ENCODE results near the gene ABCC6. TPM values are rescaled to one million over a fixed set of nuclear protein-coding genes. Genes with fewer than 3 reads are reported as not detected.
"Not testable (repeated sequence)": the region's sequence is repeated elsewhere in the genome, so short reads cannot be mapped to it uniquely, and the experiment has no call there.

ABCC6 gene
- total and polyA plus RNA-seq, 2 of the 13 experiments (the other 11 are each of a cell fraction or from before 2014, with no cell fraction given) = 82.4 to 105 TPM

DNA sequence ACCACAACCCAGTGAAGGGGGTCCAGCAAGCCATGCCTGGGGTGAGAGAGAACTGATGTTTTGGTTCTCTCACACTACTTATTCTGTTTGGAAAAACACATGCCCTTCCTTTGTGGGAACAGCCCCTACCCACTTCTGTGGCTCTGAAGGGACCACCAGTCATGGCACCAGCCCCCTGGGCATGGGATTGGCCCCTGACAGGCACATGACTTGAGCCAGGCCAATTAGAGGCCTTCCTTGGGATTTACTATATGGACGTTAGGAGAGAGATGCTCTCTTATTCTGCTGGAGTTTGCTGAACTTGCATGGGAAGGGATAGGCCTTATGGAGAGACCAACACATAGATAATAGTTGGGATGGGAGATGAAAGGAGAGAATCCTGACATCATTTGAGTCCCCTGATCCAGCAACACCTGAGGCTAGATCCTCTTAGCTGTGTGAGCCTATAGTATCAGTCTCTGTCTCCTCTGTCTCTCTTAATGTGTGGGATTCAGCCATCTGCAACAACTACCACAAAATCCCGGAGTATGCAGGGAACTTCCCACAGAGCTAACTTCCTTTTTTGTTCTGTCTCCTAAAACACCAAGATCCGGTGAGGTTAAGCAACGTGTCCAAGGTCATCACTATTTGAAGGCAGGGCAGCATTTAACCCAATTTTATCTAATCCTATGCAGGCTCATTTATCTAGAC is 16.1 kb downstream of the ABCC6 start (continued):
- peak; percentile 21; the same call in 1 of the 2 replicates for TF ChIP-seq RARA (CRISPR knock-in tag; IDR thresholded peaks at IDR 0.05)
- TF ChIP-seq NR2F6 (IDR thresholded peaks at IDR 0.05) = peak; percentile 21; the same call in 1 of the 2 replicates
- peak; percentile 34; the same call in 1 of the 2 replicates for TF ChIP-seq NR2F6 (CRISPR knock-in tag; IDR thresholded peaks at IDR 0.05)
- peak; percentile 56; the same call in 1 of the 2 replicates for TF ChIP-seq NFYB (CRISPR knock-in tag; IDR thresholded peaks at IDR 0.05)
- peak; percentile 71 for TF ChIP-seq ETV5 (CRISPR knock-in tag; IDR thresholded peaks at IDR 0.05; ENCODE audit: borderline replicate concordance)
- TF ChIP-seq, protein P1, sequence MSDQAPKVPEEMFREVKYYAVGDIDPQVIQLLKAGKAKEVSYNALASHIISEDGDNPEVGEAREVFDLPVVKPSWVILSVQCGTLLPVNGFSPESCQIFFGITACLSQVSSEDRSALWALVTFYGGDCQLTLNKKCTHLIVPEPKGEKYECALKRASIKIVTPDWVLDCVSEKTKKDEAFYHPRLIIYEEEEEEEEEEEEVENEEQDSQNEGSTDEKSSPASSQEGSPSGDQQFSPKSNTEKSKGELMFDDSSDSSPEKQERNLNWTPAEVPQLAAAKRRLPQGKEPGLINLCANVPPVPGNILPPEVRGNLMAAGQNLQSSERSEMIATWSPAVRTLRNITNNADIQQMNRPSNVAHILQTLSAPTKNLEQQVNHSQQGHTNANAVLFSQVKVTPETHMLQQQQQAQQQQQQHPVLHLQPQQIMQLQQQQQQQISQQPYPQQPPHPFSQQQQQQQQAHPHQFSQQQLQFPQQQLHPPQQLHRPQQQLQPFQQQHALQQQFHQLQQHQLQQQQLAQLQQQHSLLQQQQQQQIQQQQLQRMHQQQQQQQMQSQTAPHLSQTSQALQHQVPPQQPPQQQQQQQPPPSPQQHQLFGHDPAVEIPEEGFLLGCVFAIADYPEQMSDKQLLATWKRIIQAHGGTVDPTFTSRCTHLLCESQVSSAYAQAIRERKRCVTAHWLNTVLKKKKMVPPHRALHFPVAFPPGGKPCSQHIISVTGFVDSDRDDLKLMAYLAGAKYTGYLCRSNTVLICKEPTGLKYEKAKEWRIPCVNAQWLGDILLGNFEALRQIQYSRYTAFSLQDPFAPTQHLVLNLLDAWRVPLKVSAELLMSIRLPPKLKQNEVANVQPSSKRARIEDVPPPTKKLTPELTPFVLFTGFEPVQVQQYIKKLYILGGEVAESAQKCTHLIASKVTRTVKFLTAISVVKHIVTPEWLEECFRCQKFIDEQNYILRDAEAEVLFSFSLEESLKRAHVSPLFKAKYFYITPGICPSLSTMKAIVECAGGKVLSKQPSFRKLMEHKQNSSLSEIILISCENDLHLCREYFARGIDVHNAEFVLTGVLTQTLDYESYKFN (CRISPR knock-in tag; conservative IDR thresholded peaks at IDR 0.05) = peak; percentile 30; the same call in 1 of the 2 replicates
- peak; percentile 22; the same call in 1 of the 2 replicates for TF ChIP-seq CEBPB (IDR thresholded peaks at IDR 0.05; ENCODE audit: borderline replicate concordance, low read depth, low read length)
- peak; percentile 44; the same call in 1 of the 2 replicates for TF ChIP-seq SAP130 (CRISPR knock-in tag; IDR thresholded peaks at IDR 0.05; ENCODE audit: low read depth)
- not testable (repeated sequence) for TF ChIP-seq SOX13 (IDR thresholded peaks at IDR 0.05)
- peak in 1 of 2 experiments; percentile 13; a peak in 1 of 4 replicates for TF ChIP-seq SOX13 (CRISPR knock-in tag; conservative IDR thresholded peaks at IDR 0.05 in 1 of 2, IDR thresholded peaks at IDR 0.05 in 1 of 2)
- TF ChIP-seq NFYC (CRISPR knock-in tag; IDR thresholded peaks at IDR 0.05) = peak; percentile 49; the same call in 1 of the 2 replicates
- TF ChIP-seq THAP11 (CRISPR knock-in tag; IDR thresholded peaks at IDR 0.05) = peak; percentile 13; the same call in 1 of the 2 replicates
- TF ChIP-seq MYC (CRISPR knock-in tag; IDR thresholded peaks at IDR 0.05; ENCODE audit: borderline replicate concordance) = 0 out of 2 replicates have a peak, but pooled peaks have one; percentile 9
- TF ChIP-seq, protein P2, sequence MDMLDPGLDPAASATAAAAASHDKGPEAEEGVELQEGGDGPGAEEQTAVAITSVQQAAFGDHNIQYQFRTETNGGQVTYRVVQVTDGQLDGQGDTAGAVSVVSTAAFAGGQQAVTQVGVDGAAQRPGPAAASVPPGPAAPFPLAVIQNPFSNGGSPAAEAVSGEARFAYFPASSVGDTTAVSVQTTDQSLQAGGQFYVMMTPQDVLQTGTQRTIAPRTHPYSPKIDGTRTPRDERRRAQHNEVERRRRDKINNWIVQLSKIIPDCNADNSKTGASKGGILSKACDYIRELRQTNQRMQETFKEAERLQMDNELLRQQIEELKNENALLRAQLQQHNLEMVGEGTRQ (IDR thresholded peaks at IDR 0.05; ENCODE audit: low read depth, low read length) = not testable (repeated sequence)
- TF ChIP-seq, protein P2 (CRISPR knock-in tag; IDR thresholded peaks at IDR 0.05; ENCODE audit: borderline replicate concordance) = peak; percentile 52; the same call in 1 of the 2 replicates

All from HepG2 (cell line).